Stimulated activated CD4-positive, alpha-beta T cell treated with anti-CD3 and anti-CD28 coated beads, Interleukin-12 subunit alpha, Interleukin-12 subunit beta, amount 100 ng/mL, for 24 hours (primary cell): ENCODE data around the gene CELA2B.
"Not testable (repeated sequence)": the region's sequence is repeated elsewhere in the genome, so short reads cannot be mapped to it uniquely, and the experiment has no call there.

Source experiments
- DNase-seq, 2 experiments: peaks; one replicate each; pipeline ENCODE4 v3.0.0-alpha.2; 2020; ENCODE audit warnings: low read depth in 2 of 2

CELA2B gene

GRCh38 chr1:15468145-15468544 is 7.8 kb upstream of the CELA2B start:
- DNase-seq: no peak

- DNase-seq: no peak
Observed at GRCh38 chr1:15469361-15469760, 6.5 kb upstream of the CELA2B start.

DNA sequence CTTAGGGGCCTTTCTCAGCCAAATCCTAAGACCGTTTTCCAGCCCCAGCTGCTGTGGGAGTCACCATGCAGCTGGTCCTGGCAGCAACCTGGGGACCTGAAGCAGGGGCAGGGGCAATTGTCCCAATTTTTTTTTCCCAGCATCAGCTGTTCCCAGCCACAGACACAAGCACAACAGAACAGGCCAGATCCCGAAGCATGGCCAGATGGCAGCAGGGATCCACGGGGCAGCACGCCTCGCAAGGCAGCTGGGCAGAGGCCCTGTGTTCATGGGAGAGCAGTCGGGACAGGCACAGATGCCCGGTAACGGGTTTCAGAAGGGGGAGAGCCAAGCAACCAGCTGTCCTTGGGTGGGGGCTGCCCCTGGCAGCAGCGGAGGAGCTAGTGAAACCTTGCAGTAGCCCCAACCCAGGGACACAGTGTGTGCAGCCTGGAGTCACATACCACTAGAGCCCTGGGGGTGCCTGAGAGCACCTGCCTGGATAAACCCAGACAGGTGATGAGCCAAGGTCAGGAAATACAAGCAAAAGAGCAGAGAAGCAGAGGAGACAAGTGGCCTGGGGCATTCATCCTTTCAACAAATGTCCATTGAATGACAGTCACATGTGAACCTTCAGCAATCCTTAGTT is 6.0 kb upstream of the CELA2B start:
- DNase-seq: not testable (repeated sequence)

- not testable (repeated sequence) for DNase-seq
Observed at GRCh38 chr1:15471067-15471466, 4.8 kb upstream of the CELA2B start.

GRCh38 chr1:15471723-15472122 is 4.2 kb upstream of the CELA2B start:
- not testable (repeated sequence) for DNase-seq

DNA sequence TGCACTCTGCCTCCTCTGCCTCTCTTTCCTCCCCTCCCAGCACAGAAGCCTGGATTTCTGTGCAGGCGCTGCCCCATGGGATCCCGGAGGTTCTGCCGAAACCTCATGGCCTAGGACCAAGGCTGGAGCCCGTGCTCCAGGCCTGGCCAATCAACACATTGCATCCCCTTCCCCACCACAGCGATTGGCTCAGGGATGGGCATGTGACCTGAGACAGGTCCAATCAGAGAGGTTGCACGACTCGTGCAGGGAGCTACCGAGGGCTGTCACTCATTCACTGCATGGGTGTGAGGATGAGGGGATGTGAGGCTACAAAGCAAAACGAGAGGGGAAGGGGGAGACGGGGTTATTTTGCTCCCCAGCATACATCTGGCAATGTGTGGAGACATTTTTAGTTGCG is 3.3 kb upstream of the CELA2B start:
- DNase-seq: no peak

GRCh38 chr1:15476927-15477326 is 1.0 kb downstream of the CELA2B start:
- DNase-seq: no peak

GRCh38 chr1:15477646-15478212 is 1.8 kb downstream of the CELA2B start:
- no peak for DNase-seq

- no peak for DNase-seq
Observed at GRCh38 chr1:15479654-15480347, 3.9 kb downstream of the CELA2B start.

DNA sequence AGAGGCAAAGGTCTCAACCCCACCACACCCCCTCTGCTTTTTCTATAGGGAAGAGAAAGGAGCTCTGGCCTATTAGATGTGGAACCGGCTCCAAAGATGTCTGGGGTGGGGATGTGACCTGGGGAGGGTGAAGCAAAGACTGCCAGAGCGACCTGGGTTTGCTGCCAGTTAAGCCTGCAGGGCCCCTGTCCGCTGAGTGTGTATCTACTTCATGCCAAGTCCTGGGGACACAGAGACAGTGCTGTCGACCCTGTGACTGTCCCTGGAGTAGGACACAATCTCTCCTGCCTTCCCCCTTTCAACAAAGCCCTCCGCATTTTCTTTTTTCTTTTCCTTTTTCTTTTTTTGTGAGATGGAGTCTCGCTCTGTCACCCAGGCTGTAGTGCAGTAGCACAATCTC is 6.6 kb downstream of the CELA2B start:
- DNase-seq: not testable (repeated sequence)

DNA sequence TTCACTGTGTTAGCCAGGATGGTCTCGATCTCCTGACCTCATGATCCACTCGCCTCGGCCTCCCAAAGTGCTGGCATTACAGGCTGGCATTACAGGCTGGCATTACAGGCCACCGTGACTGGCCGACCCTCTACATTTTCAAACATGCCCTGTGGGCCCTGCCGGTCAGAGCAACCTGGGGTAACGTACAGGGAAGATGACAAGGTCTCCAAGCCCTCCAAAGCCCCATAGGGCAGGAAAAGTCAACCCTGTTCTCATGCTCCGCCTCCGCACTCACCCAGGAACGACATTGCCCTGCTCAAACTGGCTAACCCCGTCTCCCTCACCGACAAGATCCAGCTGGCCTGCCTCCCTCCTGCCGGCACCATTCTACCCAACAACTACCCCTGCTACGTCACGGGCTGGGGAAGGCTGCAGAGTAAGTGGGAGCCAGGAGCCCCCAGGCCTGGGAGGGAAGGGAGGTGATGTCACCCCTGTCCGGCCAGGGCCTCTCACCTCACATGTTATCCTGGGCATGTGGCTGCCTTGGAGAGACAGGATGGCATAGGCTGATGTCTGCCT is 7.2 kb downstream of the CELA2B start:
- not testable (repeated sequence) for DNase-seq

DNA sequence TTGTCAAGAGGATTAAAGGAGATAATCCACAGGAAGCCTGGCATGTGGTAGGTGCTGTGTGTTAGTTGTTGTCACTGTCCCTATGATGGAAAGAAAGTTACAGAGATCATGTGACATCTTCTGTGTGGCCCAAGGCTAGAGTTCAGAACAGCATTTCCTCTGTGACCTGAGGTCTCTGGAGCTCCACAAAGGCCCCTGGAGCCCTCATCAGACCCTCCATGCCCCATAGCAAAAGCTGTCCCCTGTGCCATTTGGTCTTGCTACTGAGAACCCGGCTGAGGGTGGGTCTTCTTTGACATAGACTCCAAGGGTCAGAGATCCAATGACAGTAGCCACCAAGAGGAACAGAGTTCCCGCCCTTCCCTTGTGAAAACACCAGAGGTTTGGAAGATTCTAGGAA is 8.1 kb downstream of the CELA2B start:
- no peak for DNase-seq

GRCh38 chr1:15484443-15484842 is 8.5 kb downstream of the CELA2B start:
- not testable (repeated sequence) for DNase-seq

DNA sequence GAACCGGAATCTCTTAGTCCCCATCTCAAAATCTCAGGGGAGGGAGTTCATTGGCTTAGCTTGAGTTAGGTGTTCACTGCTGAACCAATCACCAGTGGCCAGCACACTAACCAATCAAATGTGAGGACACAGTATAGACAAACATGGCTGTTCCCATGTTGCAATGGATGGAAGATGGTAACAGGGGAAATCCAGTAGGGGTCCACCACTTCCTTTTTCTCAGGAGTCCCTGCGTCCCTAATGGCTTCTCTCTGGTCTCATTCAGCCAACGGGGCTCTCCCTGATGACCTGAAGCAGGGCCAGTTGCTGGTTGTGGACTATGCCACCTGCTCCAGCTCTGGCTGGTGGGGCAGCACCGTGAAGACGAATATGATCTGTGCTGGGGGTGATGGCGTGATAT is 9.7 kb downstream of the CELA2B start:
- no peak for DNase-seq

GRCh38 chr1:15486844-15487610 is 11.1 kb downstream of the CELA2B start:
- not testable (repeated sequence) for DNase-seq

GRCh38 chr1:15488371-15488770 is 12.5 kb downstream of the CELA2B start:
- no peak for DNase-seq

DNA sequence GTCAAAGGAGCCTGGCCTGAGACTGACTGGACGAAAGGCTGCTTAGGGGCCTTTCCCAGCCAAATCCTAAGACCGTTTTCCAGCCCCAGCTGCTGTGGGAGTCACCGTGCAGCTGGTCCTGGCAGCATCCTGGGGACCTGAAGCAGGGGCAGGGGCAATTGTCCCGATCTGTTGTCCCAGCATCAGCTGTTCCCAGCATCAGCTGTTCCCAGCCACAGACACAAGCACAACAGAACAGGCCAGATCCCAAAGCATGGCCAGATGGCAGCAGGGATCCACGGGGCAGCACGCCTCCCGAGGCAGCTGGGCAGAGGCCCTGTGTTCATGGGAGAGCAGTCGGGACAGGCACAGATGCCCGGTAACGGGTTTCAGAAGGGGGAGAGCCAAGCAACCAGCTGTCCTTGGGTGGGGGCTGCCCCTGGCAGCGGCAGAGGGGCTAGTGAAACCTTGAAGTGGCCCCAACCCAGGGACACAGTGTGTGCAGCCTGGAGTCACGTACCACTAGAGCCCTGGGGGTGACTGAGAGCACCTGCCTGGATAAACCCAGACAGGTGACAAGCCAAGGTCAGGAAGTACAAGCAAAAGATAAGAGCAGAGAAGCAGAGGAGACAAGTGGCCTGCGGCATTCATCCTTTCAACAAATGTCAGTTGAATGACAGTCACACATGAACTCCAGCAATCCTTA is 13.3 kb downstream of the CELA2B start:
- no peak for DNase-seq

GRCh38 chr1:15491010-15491409 is 15.1 kb downstream of the CELA2B start:
- not testable (repeated sequence) for DNase-seq

- no peak for DNase-seq
Observed at GRCh38 chr1:15492596-15492995, 16.7 kb downstream of the CELA2B start.

GRCh38 chr1:15493869-15494390 is 18.0 kb downstream of the CELA2B start:
- DNase-seq: no peak
